Muscle layer of colon (tissue), 2 donors: ENCODE measurements around the gene CGNL1.

Experiments
- H3K27ac ChIP-seq: one replicate; pipeline ENCODE4 v1.7.0; 2013; ENCODE audit warnings: low read depth, mild to moderate bottlenecking, low read length, moderate library complexity
- H3K27me3 ChIP-seq, 2 donors: one replicate each; pipeline ENCODE4 v1.7.0; 2013; ENCODE audit warnings: low read length in 2 of 2, mild to moderate bottlenecking in 2 of 2; ENCODE audit not compliant: insufficient read depth in 2 of 2, control insufficient read depth in 1 of 2
- H3K36me3 ChIP-seq: one replicate; pipeline ENCODE4 v1.7.0; 2013; ENCODE audit warnings: mild to moderate bottlenecking, low read length; ENCODE audit not compliant: insufficient read depth
- H3K4me1 ChIP-seq: one replicate; pipeline ENCODE4 v1.7.0; 2013; ENCODE audit warnings: mild to moderate bottlenecking, low read length; ENCODE audit not compliant: insufficient read depth
- H3K4me3 ChIP-seq, 2 donors: one replicate each; pipeline ENCODE4 v1.7.0; 2013; ENCODE audit warnings: low read length in 2 of 2, low read depth in 1 of 2, mild to moderate bottlenecking in 1 of 2, moderate library complexity in 1 of 2
- H3K9ac ChIP-seq: one replicate; pipeline ENCODE4 v1.7.0; 2013; ENCODE audit warnings: low read length
- H3K9me3 ChIP-seq: one replicate; pipeline ENCODE4 v1.7.0; 2013; ENCODE audit warnings: mild to moderate bottlenecking, low read length
- donor health status: abdominal sarcoma.
- donor health status: Adenocarcinoma of cecum.

The CGNL1 gene

DNA sequence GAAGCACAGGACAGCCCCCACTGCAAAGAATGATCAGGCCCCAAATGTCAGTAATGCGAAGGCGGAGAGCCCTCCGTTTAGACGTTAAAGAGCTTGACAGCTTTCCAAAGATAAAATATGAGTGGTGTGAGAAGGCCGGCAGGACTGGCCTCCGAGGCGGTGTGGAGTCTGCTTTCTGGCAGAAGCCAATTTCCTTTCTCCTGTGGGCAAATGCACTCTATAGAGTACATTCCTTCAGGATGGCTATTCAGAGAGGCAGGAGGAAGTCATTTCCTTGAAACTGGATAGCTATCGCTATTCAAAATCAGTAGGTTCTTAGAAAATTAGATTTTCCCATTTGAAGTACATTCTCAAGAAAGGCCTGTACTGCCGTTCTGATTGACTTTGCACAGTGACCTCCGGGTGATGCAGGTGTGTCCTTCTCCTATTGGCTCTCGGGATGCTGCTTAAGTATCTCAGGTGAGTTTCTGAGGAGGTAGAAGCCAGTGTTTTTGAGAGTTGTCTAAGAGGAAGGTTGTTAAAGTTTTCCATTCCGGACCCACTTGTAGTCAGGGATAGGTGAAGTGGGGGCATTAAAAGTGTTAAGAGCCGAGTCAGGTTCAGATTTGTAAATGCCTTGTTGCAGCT, 142.6 kb downstream of the CGNL1 start:
- H3K27me3 ChIP-seq: no peaks in the 10 kb centered on the region
- H3K36me3 ChIP-seq: no peaks in the 10 kb centered on the region
- H3K9ac ChIP-seq: no peak overlapping the region
- H3K4me3 ChIP-seq: no peak overlapping the region
- H3K27ac ChIP-seq: no peak overlapping the region
- no peaks in the 10 kb centered on the region for H3K9me3 ChIP-seq
- H3K4me1 ChIP-seq: no peaks in the 10 kb centered on the region

DNA sequence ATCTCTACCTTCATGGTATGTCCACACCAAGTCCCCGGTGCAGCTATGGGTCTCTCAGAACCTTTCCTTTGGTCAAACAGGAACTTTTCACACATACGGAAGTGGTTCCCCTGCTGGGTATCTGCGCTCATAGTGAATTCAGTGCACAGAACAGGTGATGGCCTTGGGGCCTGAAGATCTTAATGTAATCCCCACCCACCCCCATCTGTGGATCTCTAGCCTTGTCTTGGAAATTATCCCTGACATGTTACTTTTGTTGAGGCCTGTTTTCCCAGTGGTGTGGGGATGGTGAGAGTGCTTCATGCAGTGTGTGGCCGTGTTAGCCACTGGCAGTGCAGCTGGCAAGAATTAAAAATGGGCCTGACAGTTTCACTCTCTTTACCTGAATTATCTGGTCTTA, 143.5 kb downstream of the CGNL1 start:
- Histone ChIP-seq H3K27me3 (no peaks in the 10 kb centered on the region), H3K4me1 (no peaks in the 10 kb centered on the region), H3K4me3 (no peak overlapping the region), H3K27ac (no peak overlapping the region), H3K9me3 (no peaks in the 10 kb centered on the region), H3K36me3 (no peaks in the 10 kb centered on the region), H3K9ac (no peak overlapping the region)

DNA sequence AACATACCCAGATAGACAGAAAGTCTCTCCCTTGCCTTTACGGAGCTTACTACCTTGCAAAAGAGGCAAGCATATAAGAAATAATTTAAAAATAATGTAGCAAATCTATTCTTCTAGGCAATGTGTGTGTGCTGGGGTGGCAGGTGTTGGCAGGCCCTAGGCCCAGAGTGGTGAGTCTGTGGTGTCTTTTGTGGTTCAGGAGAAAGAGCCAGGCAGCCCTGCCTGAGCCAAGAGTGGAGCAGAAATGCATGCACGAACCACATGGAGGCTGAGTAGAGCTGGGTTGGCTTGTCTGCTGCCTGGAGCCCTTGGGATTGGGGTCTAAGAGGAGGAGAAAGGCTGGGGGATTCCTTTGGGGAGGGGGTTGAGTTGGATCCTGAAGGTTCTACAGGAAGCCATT, 145.2 kb downstream of the CGNL1 start:
- H3K36me3 ChIP-seq: no peaks in the 10 kb centered on the region
- no peaks in the 10 kb centered on the region for H3K9me3 ChIP-seq
- no peak overlapping the region for H3K27ac ChIP-seq
- no peak overlapping the region for H3K9ac ChIP-seq
- H3K27me3 ChIP-seq: no peaks in the 10 kb centered on the region
- H3K4me1 ChIP-seq: no peaks in the 10 kb centered on the region
- no peak overlapping the region for H3K4me3 ChIP-seq

DNA sequence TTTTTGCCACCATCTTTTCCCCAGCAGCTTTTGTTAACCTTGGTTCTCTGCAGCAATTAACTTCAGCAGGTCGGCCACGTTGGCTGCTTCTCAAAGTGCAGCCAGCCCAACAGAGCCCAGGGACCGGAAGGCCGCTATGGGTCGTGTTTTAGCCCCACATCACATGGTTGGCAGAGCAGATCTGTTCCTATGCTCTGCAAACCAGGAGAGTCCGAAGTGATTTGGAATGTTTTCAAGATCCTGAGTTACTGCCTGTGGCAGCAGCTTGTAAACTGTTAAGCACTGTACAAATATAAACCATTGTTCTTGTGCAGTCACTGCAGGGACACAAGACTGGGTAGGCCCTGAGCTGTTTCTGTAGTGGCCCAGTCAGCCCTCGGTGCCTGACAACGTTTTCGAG, 145.8 kb downstream of the CGNL1 start:
- H3K27ac ChIP-seq: no peak overlapping the region
- H3K9ac ChIP-seq: no peak overlapping the region
- no peaks in the 10 kb centered on the region for H3K9me3 ChIP-seq
- no peaks in the 10 kb centered on the region for H3K36me3 ChIP-seq
- H3K27me3 ChIP-seq: no peaks in the 10 kb centered on the region
- no peaks in the 10 kb centered on the region for H3K4me1 ChIP-seq
- no peak overlapping the region for H3K4me3 ChIP-seq

DNA sequence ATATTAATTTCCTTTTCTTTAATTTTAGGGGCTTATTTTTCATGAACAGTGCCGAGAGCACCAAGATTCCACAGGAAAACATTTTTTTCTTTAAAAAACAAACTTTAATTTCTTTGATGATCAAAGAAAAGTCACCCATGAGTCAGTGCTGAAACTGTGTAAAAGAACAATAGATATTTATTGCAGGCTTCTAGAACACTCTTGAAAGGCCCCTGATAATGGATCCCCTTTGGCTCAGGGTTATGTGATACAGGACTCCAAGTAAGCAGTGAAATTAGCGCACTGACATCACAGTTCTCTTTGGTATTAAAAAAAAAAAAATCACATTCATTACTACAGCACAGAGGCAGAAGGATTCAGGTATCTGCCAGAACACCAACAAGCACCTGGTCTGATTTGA, 149.3 kb downstream of the CGNL1 start:
- H3K9me3 ChIP-seq: no peaks in the 10 kb centered on the region
- no peaks in the 10 kb centered on the region for H3K36me3 ChIP-seq
- H3K27me3 ChIP-seq: no peaks in the 10 kb centered on the region
- H3K4me1 ChIP-seq: peaks cover 8% of the 10 kb centered on the region
- no peak overlapping the region for H3K9ac ChIP-seq
- H3K27ac ChIP-seq: no peak overlapping the region
- no peak overlapping the region for H3K4me3 ChIP-seq

DNA sequence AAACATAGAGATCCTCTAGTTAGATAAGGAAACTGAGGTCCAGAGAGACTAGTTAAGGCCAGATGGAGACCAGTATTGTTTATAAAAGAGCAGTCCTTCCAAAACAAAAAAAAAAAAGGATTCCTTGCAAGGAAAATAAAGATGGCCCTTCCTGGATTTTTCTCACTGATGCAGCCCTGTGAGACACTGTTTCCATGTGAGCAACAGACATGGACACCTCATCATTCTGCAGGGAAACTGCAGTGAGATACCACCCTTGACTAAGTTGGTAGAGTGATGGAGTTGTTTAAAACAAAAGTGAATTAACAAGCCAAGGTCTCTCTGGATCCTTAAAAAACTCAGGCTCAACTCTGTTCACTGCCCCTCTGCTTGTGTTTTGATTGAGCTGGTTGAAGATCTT, 149.8 kb downstream of the CGNL1 start:
- no peaks in the 10 kb centered on the region for H3K27me3 ChIP-seq
- H3K27ac ChIP-seq: no peak overlapping the region
- H3K4me1 ChIP-seq: peaks cover 8% of the 10 kb centered on the region

DNA sequence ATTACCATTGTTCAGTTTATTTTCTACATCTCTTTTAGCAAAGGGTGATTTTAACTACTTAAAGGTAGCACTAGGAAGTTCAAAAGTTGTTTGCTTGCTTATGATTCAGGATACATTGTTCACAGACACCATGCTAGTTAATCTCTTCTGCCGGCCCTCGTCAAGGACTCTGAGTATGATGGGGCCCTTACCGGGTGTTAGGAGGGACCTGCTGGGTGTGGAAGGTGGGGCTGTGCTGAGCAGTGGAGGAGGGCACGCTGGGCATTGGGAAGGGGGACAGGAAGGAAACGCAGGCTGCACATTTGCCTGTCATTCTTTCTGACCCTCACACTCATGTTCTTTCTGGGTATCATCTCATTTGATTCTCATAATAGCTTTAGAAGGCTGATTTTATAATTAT, 150.3 kb downstream of the CGNL1 start:
- H3K4me3 ChIP-seq: no peak overlapping the region
- no peaks in the 10 kb centered on the region for H3K36me3 ChIP-seq
- H3K27ac ChIP-seq: no peak overlapping the region
- peaks cover 8% of the 10 kb centered on the region for H3K4me1 ChIP-seq
- no peak overlapping the region for H3K9ac ChIP-seq
- no peaks in the 10 kb centered on the region for H3K9me3 ChIP-seq
- no peaks in the 10 kb centered on the region for H3K27me3 ChIP-seq

More for the DNA sequence above, 149.8 kb downstream of the CGNL1 start:
- no peaks in the 10 kb centered on the region for H3K9me3 ChIP-seq
- H3K9ac ChIP-seq: no peak overlapping the region
- no peak overlapping the region for H3K4me3 ChIP-seq
- no peaks in the 10 kb centered on the region for H3K36me3 ChIP-seq

DNA sequence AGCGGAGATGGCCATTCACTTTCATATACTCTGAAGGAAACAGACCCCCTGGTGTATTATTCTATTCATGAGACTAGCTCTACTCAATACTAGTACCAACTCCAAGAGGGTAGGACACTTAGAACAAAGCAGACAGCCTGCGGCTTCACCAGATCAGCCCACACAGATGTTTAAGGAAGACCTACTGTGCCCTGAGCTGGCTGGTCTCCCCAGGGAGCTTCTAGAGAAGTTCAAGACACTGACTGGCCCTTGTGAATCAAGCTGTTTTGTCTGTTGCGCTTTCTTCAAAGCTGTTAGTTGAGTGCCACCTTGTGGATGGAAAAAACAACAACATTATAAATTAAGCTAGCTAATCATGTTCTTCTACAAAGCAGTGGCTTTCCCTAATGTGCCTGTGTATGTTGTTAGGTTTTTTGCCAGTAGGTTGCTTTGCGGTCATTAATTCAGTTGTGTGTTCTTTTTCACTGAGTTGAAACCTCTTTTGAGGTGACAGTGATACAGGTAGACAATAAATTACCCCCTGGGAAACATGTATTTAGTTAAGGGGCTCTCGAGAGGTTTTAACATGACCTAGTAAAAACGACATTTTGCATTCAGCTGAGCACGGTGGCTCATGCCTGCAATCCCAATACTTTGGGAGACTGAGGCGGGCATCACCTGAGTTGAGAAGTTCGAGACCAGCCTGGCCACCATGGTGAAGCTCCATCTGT, 151.2 kb downstream of the CGNL1 start:
- Histone ChIP-seq H3K27ac (no peak overlapping the region), H3K9ac (no peak overlapping the region)

DNA sequence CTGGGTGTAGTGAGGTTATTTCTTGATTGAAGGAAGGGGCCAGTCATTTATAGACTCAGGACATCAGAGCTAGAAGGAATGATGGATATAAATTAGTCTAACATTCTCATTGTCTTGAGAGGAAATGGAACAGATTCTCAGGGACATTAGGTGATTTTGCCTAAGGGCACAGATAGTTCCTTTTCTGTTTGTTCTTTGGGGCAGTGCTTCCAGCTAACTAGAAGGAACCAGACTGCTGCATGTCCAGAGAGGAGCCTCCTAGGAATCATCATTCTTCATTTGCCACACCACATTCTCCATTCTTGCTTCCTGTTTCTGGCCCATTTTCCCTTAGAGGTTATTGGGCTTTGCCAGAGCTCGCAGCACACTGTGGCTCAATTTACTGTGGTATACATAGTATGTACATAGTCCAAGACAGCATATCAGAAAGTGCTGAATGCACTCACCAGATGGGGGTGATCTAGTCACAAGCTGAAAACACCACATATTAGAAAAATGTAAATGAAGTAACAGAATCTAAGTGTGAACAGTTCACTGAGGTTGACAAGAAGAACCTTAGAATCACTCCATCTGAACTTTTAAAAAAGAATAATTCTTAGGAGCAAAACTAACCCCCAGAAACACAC, 152.7 kb downstream of the CGNL1 start:
- no peak overlapping the region for H3K4me3 ChIP-seq
- no peaks in the 10 kb centered on the region for H3K36me3 ChIP-seq
- no peak overlapping the region for H3K9ac ChIP-seq
- no peaks in the 10 kb centered on the region for H3K9me3 ChIP-seq
- peaks cover 8% of the 10 kb centered on the region for H3K4me1 ChIP-seq
- no peak overlapping the region for H3K27ac ChIP-seq
- no peaks in the 10 kb centered on the region for H3K27me3 ChIP-seq

More for the DNA sequence above, 151.2 kb downstream of the CGNL1 start:
- peaks cover 8% of the 10 kb centered on the region for H3K4me1 ChIP-seq
- H3K27me3 ChIP-seq: no peaks in the 10 kb centered on the region
- no peaks in the 10 kb centered on the region for H3K36me3 ChIP-seq
- no peak overlapping the region for H3K4me3 ChIP-seq
- H3K9me3 ChIP-seq: no peaks in the 10 kb centered on the region

DNA sequence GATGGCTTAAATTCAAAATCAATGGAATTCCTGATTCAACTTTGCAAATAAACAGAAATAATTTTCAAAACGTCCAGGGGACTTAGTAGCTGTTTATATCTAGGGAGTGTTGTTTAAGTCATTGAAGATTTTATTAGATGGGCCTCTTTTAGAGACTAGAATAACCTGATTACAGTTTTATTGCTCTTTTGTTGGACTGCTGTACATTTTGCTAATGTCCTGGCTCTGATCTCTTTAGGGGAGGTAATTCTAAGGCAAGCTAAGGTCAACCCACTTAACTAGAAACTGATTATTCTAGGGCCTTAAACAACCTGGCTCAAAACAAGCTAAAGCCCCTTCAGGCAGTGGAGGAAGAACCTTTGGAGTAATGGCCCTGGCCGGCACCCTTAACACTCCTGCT, 153.4 kb downstream of the CGNL1 start:
- Histone ChIP-seq H3K4me3 (no peak overlapping the region), H3K36me3 (no peaks in the 10 kb centered on the region), H3K9me3 (no peaks in the 10 kb centered on the region), H3K27me3 (no peaks in the 10 kb centered on the region), H3K9ac (no peak overlapping the region), H3K4me1 (peaks cover 8% of the 10 kb centered on the region), H3K27ac (no peak overlapping the region)

DNA sequence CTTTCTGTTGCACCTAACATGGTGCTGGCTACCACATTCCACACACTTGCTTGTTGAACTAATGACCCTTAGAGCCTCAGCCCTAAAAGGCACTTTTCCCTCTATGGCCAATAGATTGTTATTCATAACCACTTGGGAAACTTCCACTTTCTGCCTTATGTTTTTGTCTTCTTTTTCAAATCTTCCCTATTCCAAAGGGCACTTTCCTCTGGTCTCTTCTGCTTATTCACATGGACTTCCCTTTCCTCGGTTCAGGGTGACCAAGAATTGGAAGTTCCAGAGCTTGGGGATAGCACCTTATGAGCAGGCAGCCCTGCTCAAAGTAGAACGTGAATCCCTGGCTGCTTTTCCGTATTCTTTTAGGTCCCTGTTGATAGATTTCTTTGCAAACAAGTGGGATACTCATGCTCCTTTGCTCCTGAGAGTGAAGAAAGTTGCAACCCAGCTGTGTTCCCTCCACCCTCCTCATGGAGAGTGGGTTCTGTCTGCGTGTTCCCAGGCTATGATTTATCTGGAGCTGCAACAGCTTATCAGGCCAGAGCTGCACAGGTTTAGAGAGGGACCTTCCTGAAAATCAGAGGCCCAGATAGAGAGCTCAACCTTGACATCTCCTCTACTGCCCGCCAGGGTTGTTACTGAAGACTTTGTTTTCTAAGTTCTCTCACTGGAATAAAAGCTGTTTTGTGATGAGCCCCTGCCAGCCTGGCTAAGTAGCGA, 156.6 kb downstream of the CGNL1 start:
- Histone ChIP-seq H3K9me3 (no peaks in the 10 kb centered on the region), H3K27me3 (peaks cover 0 to 6% of the 10 kb centered on the region in 2 donors), H3K4me3 (no peak overlapping the region), H3K36me3 (no peaks in the 10 kb centered on the region), H3K9ac (no peak overlapping the region), H3K27ac (no peak overlapping the region), H3K4me1 (peaks cover 8% of the 10 kb centered on the region)
